ENCODE data around the gene FAM219A.

DNA sequence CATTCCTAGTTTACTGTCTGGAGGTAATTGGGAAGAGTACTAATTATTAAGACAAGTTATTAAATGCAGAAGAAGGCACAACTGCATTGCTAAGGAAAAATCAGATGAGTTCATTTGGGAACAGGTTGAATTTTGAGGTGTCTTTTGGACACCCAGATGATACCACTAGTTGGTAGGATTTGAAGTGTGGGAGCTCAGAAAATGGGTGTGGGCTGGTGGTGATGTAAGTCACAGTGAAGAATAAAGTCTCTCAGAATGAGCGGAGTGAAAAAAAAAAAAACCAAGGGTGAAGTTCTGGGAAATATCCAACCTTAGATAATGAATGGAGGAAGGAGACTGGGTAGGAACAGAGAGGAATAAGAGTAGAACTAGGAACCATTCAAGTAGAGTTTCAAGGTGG, 46.0 kb downstream of the FAM219A start:
- TF ChIP-seq POLR2AphosphoS5 (IDR thresholded peaks at IDR 0.05; ENCODE audit: borderline replicate concordance, low read depth, low read length), result no peak
- TF ChIP-seq EZH2 (IDR thresholded peaks at IDR 0.05), result no peak
- TF ChIP-seq FOXP2 (optimal IDR thresholded peaks at IDR 0.05; ENCODE audit: control extremely low read depth, extremely low read length, insufficient read depth), result no peak
